Measurements from ENCODE around the gene CDCA3. TPM values are rescaled to one million over a fixed set of nuclear protein-coding genes. Genes with fewer than 3 reads are reported as not detected.
"Not testable (repeated sequence)": the region's sequence is repeated elsewhere in the genome, so short reads cannot be mapped to it uniquely, and the experiment has no call there.

Gene CDCA3
- total RNA-seq, 1 experiment from 2014 or later: 57.1 TPM

DNA sequence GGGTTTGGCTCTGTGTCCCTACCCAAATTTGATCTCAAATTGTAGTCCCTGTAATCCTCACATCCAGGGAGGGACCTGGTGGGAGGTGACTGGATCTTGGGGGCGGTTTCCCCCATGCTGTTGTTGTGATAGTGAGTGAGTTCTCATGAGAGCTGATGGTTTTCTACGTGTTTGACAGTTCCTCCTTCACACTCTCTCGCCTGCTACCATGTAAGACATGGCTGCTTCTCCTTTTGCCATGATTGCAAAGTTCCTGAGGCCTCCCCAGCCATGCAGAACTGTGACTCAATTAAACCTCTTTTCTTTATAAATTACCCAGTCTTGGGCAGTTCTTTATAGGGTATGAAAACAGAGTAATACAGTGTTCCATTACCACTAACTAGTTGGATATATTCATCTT, 43.2 kb upstream of the CDCA3 start:
- CTCF ChIA-PET: no interaction called here
- TF ChIP-seq, protein P1, sequence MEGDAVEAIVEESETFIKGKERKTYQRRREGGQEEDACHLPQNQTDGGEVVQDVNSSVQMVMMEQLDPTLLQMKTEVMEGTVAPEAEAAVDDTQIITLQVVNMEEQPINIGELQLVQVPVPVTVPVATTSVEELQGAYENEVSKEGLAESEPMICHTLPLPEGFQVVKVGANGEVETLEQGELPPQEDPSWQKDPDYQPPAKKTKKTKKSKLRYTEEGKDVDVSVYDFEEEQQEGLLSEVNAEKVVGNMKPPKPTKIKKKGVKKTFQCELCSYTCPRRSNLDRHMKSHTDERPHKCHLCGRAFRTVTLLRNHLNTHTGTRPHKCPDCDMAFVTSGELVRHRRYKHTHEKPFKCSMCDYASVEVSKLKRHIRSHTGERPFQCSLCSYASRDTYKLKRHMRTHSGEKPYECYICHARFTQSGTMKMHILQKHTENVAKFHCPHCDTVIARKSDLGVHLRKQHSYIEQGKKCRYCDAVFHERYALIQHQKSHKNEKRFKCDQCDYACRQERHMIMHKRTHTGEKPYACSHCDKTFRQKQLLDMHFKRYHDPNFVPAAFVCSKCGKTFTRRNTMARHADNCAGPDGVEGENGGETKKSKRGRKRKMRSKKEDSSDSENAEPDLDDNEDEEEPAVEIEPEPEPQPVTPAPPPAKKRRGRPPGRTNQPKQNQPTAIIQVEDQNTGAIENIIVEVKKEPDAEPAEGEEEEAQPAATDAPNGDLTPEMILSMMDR (IDR thresholded peaks at IDR 0.05; ENCODE audit: unreplicated experiment): no peak
- peaks cover 9% of the 10 kb centered on the region for H3K4me1 Mint-ChIP-seq (ENCODE audit: low read depth, unreplicated experiment)

DNA sequence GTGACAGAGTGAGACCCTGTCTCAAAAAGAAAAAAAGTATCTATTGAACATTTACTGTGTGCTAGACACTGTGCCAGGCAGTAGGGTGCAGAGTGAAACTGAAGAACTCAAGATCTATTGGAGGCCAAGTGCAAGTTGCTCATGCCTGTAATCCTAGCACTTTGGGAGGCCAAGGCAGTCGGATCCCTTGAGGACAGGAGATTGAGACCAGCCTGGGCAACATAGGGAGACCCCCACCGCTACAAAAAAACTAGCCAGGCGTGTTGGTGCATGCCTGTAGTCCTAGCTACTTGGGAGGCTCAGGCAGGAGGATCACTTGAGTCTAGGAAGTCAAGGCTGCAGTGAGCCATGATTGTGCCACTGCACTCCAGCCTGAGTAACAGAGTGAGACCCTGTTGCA, 41.6 kb upstream of the CDCA3 start:
- H3K9me3 Mint-ChIP-seq (ENCODE audit: low read depth, unreplicated experiment); H3K4me3 Mint-ChIP-seq (ENCODE audit: low read depth, unreplicated experiment); BruUV-seq (replicated peaks); DNase-seq; H3K27ac Mint-ChIP-seq (ENCODE audit: unreplicated experiment); H3K4me1 Mint-ChIP-seq (ENCODE audit: low read depth, unreplicated experiment); CTCF ChIA-PET; intact Hi-C loops (cut with micrococcal nuclease; ENCODE audit: unreplicated experiment); H3K27me3 Mint-ChIP-seq (ENCODE audit: unreplicated experiment): not testable (repeated sequence)
- peaks cover 17% of the 10 kb centered on the region for H3K36me3 Mint-ChIP-seq (ENCODE audit: insufficient read depth, unreplicated experiment)

More for the DNA sequence above, 43.2 kb upstream of the CDCA3 start:
- Mint-ChIP-seq H3K27me3 (ENCODE audit: unreplicated experiment) (no peaks in the 10 kb centered on the region), H3K27ac (ENCODE audit: unreplicated experiment) (no peak overlapping the region), H3K4me3 (ENCODE audit: low read depth, unreplicated experiment) (no peak overlapping the region), H3K9me3 (ENCODE audit: low read depth, unreplicated experiment) (no peaks in the 10 kb centered on the region), H3K36me3 (ENCODE audit: insufficient read depth, unreplicated experiment) (peaks cover 17% of the 10 kb centered on the region)
- DNase-seq: no peak
- BruUV-seq (replicated peaks): no TSS peak
- intact Hi-C loops (cut with micrococcal nuclease; ENCODE audit: unreplicated experiment): no loop called here

DNA sequence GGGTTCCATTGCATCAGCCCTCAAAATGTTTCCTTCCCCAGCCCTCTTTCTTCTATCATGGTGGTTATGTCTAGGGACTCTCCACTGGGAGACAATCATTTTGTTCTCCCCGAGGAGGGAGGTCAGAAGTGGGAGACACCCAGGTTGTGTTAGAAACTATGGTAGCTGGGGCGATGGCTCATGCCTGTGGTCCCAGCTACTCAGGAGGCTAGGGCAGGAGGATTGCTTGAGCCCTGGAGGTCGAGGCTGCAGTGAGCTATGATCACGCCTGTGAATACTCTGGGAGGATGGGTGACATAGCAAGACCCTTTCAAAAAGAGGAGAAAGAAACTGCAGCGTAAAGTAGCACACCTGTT, 40.5 kb upstream of the CDCA3 start:
- Mint-ChIP-seq H3K4me3 (ENCODE audit: low read depth, unreplicated experiment) (peak overlapping the region; percentile 70), H3K27me3 (ENCODE audit: unreplicated experiment) (no peaks in the 10 kb centered on the region), H3K27ac (ENCODE audit: unreplicated experiment) (peak overlapping the region; percentile 81), H3K4me1 (ENCODE audit: low read depth, unreplicated experiment) (peaks cover 9% of the 10 kb centered on the region), H3K36me3 (ENCODE audit: insufficient read depth, unreplicated experiment) (peaks cover 17% of the 10 kb centered on the region), H3K9me3 (ENCODE audit: low read depth, unreplicated experiment) (no peaks in the 10 kb centered on the region)
- DNase-seq: no peak
- TF ChIP-seq, protein P1 (IDR thresholded peaks at IDR 0.05; ENCODE audit: unreplicated experiment): no peak
- CTCF ChIA-PET: interaction anchor here (0.6 to 1.6 kb wide), 9 partner anchors 9 to 139 kb away, joined by 3 to 31 read pairs (median 4); partner anchors contain the start of genes C12orf57, LRRC23, MLF2 and RNU7-1
- BruUV-seq (replicated peaks): no TSS peak
- intact Hi-C loops (cut with micrococcal nuclease; ENCODE audit: unreplicated experiment): loop anchor here (1.0 kb wide), 2 partner anchors 19 to 39 kb away; partner anchors contain the start of gene USP5

DNA sequence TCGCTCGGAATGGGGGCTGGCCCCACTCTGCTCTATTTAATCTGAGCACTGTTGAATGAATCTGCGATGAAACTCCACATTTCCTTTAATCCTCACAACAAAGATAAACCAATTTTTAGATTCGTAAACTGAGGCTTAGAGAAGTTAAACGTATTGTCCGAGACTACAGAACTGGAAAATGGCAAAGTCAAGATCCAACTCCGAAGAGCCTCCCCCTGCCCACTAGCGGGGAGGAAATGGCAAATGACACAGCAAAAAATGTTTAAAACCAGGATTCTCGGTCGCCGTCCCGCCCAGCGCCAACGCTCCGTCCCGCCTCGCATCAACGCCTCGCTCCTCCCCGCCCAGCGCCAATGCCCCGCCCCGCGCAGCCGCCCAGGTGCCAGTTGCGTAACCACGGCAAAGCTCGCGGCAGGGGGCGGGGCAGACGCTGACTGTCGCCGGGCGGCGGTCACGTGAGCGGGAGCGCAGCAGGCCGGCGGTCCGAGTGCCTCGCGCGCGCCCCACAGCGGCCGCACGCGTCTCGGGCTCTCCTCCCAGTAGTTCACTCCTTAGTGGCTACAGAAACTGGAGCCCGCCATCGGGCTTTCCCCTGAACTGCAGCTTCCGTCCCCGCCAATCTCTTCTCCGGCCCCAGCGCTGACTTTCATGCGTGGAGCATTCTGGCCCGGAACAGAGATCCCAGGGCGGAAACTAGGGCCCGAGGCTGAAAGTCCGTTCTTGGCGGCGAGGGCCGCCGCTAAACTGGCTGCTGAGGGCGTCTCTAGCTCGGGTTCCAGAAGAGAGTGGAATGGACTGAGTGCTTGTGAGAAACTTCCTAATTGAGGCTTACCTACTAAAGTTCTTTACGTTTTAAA, 39.9 kb upstream of the CDCA3 start:
- Mint-ChIP-seq H3K4me3 (ENCODE audit: low read depth, unreplicated experiment) (peak overlapping the region; percentile 70), H3K4me1 (ENCODE audit: low read depth, unreplicated experiment) (peaks cover 15% of the 10 kb centered on the region), H3K36me3 (ENCODE audit: insufficient read depth, unreplicated experiment) (peaks cover 17% of the 10 kb centered on the region), H3K9me3 (ENCODE audit: low read depth, unreplicated experiment) (no peaks in the 10 kb centered on the region), H3K27me3 (ENCODE audit: unreplicated experiment) (no peaks in the 10 kb centered on the region), H3K27ac (ENCODE audit: unreplicated experiment) (peak overlapping the region; percentile 81)
- BruUV-seq (replicated peaks): no TSS peak
- DNase-seq: peak; percentile 99
- CTCF ChIA-PET: interaction anchor here (0.5 to 1.6 kb wide), 10 partner anchors 9 to 138 kb away, joined by 3 to 31 read pairs (median 4); partner anchors contain the start of genes C12orf57, LRRC23, MLF2 and RNU7-1
- intact Hi-C loops (cut with micrococcal nuclease; ENCODE audit: unreplicated experiment): loop anchor here (1.0 kb wide), 2 partner anchors 19 to 39 kb away; partner anchors contain the start of gene USP5
- TF ChIP-seq, protein P1 (IDR thresholded peaks at IDR 0.05; ENCODE audit: unreplicated experiment): peak; percentile 77

DNA sequence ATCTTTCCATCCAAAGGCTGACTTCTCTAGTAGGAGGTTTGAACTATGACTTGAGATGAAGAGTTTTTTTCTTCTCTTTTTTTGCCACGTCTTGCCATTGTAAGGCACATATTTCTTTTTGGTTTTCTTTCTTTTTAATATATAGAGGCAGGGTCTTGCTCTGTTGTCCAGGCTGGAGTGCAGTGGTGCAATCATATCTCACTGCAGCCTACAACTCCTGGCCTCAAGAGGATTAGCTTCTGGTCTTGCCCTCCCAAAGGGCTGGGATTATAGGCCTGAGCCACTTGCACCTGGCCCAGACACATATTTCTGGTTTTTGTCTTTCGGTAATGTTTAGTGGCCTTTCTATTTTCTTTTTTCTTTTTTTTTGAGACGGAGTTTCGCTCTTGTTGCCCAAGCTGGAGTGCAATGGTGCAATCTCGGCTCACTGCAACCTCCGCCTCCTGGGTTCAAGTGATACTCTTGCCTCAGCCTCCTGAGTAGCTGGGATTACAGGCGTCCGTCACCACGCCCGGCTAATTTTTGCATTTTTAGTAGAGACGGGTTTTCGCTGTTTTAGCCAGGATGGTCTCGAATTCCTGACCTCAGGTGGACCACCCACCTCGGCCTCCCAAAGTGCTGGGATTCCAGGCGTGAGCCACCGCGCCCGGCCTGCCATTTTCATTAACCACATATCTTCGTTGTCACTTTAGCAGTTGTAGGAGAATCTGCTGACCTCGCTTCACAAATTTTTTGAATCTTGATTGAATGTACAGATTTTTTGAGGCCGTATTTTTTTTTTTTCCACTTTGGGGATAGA, 38.9 kb upstream of the CDCA3 start:
- intact Hi-C loops (cut with micrococcal nuclease; ENCODE audit: unreplicated experiment); CTCF ChIA-PET; BruUV-seq (replicated peaks): not testable (repeated sequence)

DNA sequence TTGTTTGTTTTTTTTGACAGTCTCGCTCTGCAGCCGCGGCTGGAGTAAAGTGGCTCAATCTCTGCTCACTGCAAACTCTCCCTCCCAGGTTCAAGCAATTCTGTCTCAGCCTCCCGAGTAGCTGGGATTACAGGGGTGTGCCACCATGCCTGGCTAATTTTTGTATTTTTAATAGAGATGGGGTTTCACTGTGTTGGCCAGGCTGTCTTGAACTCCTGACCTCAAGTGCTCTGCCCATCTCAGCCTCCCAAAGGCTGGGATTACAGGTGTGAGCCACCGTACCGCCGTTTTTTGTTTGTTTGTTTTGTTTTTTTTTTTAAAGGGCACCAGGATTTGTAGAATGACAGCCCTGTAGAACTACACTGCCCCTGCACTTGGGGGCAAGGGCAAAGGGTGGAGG, 37.7 kb upstream of the CDCA3 start:
- Mint-ChIP-seq H3K36me3 (ENCODE audit: insufficient read depth, unreplicated experiment) (peaks cover 17% of the 10 kb centered on the region), H3K4me1 (ENCODE audit: low read depth, unreplicated experiment) (peaks cover 32% of the 10 kb centered on the region)
- H3K9me3 Mint-ChIP-seq (ENCODE audit: low read depth, unreplicated experiment); H3K27ac Mint-ChIP-seq (ENCODE audit: unreplicated experiment); DNase-seq; intact Hi-C loops (cut with micrococcal nuclease; ENCODE audit: unreplicated experiment); BruUV-seq (replicated peaks); H3K4me3 Mint-ChIP-seq (ENCODE audit: low read depth, unreplicated experiment); H3K27me3 Mint-ChIP-seq (ENCODE audit: unreplicated experiment); CTCF ChIA-PET: not testable (repeated sequence)

More for the DNA sequence above, 38.9 kb upstream of the CDCA3 start:
- H3K4me1 Mint-ChIP-seq (ENCODE audit: low read depth, unreplicated experiment): peaks cover 25% of the 10 kb centered on the region
- H3K36me3 Mint-ChIP-seq (ENCODE audit: insufficient read depth, unreplicated experiment): peaks cover 17% of the 10 kb centered on the region
- DNase-seq; H3K27me3 Mint-ChIP-seq (ENCODE audit: unreplicated experiment); H3K9me3 Mint-ChIP-seq (ENCODE audit: low read depth, unreplicated experiment): not testable (repeated sequence)
- peak overlapping the region; percentile 70 for H3K4me3 Mint-ChIP-seq (ENCODE audit: low read depth, unreplicated experiment)
- H3K27ac Mint-ChIP-seq (ENCODE audit: unreplicated experiment): peak overlapping the region; percentile 81
